Heart left ventricle (tissue), 16 donors: ENCODE results near the gene ANP32A. TPM values are rescaled to one million over a fixed set of nuclear protein-coding genes. Genes with fewer than 3 reads are reported as not detected.

Experiments used
- ATAC-seq, 4 donors: fragments of 200-7000 bp; cut with Tn5 transposase; one replicate each; pipeline ENCODE4 v1.9.1; 2020 to 2022; ENCODE audit warnings: moderate library complexity in 4 of 4, mild to moderate bottlenecking in 3 of 4, moderate number of reproducible peaks in 1 of 4
- DNase-seq, 5 donors: peaks; one replicate each; pipeline ENCODE4 v3.0.0-alpha.2; 2020
- H3K27ac ChIP-seq, 12 donors: fragments of 200-600 bp; sonication (generic) in 4 of 12; one replicate each; pipeline versions ENCODE4 v1.5.0 to v1.8.0; 2016 to 2022; ENCODE audit warnings: mild to moderate bottlenecking in 2 of 12
- H3K27me3 ChIP-seq, 9 donors: fragments of 200-600 bp; sonication (generic) in 2 of 9; one replicate each; pipeline versions ENCODE4 v1.5.1 to v1.8.0; 2016 to 2022; ENCODE audit warnings: mild to moderate bottlenecking in 3 of 9
- H3K36me3 ChIP-seq, 9 donors: fragments of 200-600 bp; sonication (generic) in 2 of 9; one replicate each; pipeline versions ENCODE4 v1.5.0 to v1.8.0; 2018 to 2022; ENCODE audit warnings: mild to moderate bottlenecking in 2 of 9
- H3K4me1 ChIP-seq, 12 donors: fragments of 200-600 bp; sonication (generic) in 4 of 12; one replicate each; pipeline versions ENCODE4 v1.5.0 to v1.8.0; 2016 to 2022; ENCODE audit warnings: mild to moderate bottlenecking in 3 of 12
- H3K4me3 ChIP-seq, 12 donors: fragments of 200-600 bp; sonication (generic) in 4 of 12; one replicate each; pipeline versions ENCODE4 v1.5.0 to v1.8.0; 2017 to 2022; ENCODE audit warnings: mild to moderate bottlenecking in 9 of 12, moderate library complexity in 4 of 12
- H3K9me3 ChIP-seq, 12 donors: fragments of 200-600 bp; sonication (generic) in 4 of 12; one replicate each; pipeline versions ENCODE4 v1.5.0 to v1.8.0; 2016 to 2022; ENCODE audit warnings: mild to moderate bottlenecking in 1 of 12
- CTCF ChIP-seq, 12 donors: fragments of 200-600 bp; sonication (generic) in 4 of 12; IDR thresholded peaks; one replicate each; pipeline versions ENCODE4 v1.5.0 to v1.8.0; 2018 to 2022; ENCODE audit warnings: antibody characterized with exemption in 12 of 12, mild to moderate bottlenecking in 5 of 12
- POLR2A ChIP-seq, 2 donors: fragments of 450-650 bp; IDR thresholded peaks; one replicate each; pipeline ENCODE4 v1.6.1; 2017; ENCODE audit warnings: antibody characterized with exemption in 2 of 2, mild to moderate bottlenecking in 2 of 2, moderate library complexity in 2 of 2
- WGBS, 4 donors: extraction: QIAGEN DNeasy Blood & Tissue Kit in 2 of 4; methylation state at CpG; one replicate each; pipeline versions ENCODE4 v1.1.5 to v1.1.7; 2013 to 2018; 5-methylcytosine and 5-hydroxymethylcytosine counted together
- intact Hi-C, 10 donors: fragments of 100-400 bp; cut with DNase I; formaldehyde crosslinking; loops; one replicate each; pipeline versions ENCODE4 v1.11.1 to v1.14.2; 2022
- polyA plus RNA-seq, 2 donors: library from polyadenylated mRNA; stranded (reverse); fragments of 200-250 nt; gene quantifications; one replicate each; pipeline ENCODE4 v1.2.3, GENCODE V29; 2013
- total RNA-seq, 9 donors: library from RNA; depleted of rRNA in 2 of 9; stranded (reverse); fragments of >200 nt in 2 of 9; fragmentation: NEBNext Ultra II Directional in 3 of 9; extraction: Animal tissue kit (Norgen Biotek cat#: 25700) in 3 of 9; gene quantifications; one replicate each; pipeline versions ENCODE4 v1.1.0 to v1.2.4, GENCODE V29; 2016 to 2023
- donor health status: ischemic (EF 13 %, LVEDD 7.1; RV severe dilation, severe dysfunction).
- donor health status: healthy with polysubstance abuse.
- donor health status: DM: no; HTN: yes; CAD: no.
- donor health status: DM: no; HTN: no; CAD: no.
- donor health status: ischemic (EF 25% LVEDD 6.9; RV normal size, moderate dysfunction).
- donor health status: ischemic (EF 25% LVEDD 5.7; RV mildly dilated, moderate dysfunction).
- donor health status: healthy.
- donor health status: DM: yes; HTN: yes; CAD: no.
- donor health status: ischemic (EF 35%, LVEDD 5.7; RV mildly dilated, moderate dysfunction).
- donor health status: nonischemic (EF 11% LVEDD 7.7; RV severe dilation, severe dysfunction).
- donor health status: DM: yes; HTN: yes; CAD: no.
- donor health status: PGD.
- donor health status: ischemic (EF 29% LVEDD 5.4; RV normal size, mild dysfunction).
- donor health status: nonischemic (EF 23%, LVEDD 6.1; RV moderate dilation, normal function).

ANP32A gene
- total and polyA plus RNA-seq, 11 donors, result 55.7 to 202 (median 142) TPM

DNA sequence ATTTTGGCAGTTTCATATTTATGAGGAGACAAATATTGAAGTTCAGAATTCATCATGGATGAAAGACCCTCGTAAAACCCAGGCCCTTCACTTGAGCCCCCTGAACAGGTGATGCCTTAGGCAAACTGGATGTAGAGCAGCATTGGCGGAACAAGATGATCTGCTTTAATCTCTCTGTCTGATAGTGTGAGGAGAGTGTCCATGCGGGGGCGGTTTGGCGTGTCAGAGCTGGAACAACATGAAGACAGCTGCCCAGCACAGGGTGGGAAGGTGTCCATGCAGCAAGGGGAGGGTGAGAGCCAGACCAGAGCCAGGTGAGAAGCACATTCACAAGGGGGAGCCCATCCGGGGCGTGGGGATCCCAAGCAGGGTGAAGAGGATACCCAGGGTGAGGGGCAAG, 31.8 kb upstream of the ANP32A start:
- Histone ChIP-seq H3K27ac (no peak overlapping the region), H3K27me3 (no peaks in the 10 kb centered on the region), H3K4me3 (no peak overlapping the region), H3K9me3 (peaks cover 0 to 17% (median 8%) of the 10 kb centered on the region in 12 donors), H3K4me1 (no peaks in the 10 kb centered on the region), H3K36me3 (no peaks in the 10 kb centered on the region)
- ATAC-seq, result no peak
- intact Hi-C loops, result no loop called here
- no peak for DNase-seq
- 88 to 93% (median 91%) methylated on average over 7 of the region's 7 CpGs for WGBS, 4 donors
- TF ChIP-seq CTCF (IDR thresholded peaks at IDR 0.05), result no peak

GRCh38 chr15:68851971-68852370, 31.3 kb upstream of the ANP32A start:
- Histone ChIP-seq H3K4me1 (no peaks in the 10 kb centered on the region), H3K36me3 (no peaks in the 10 kb centered on the region), H3K27me3 (no peaks in the 10 kb centered on the region), H3K9me3 (peaks cover 0 to 12% (median 3%) of the 10 kb centered on the region in 12 donors), H3K27ac (no peak overlapping the region), H3K4me3 (no peak overlapping the region)
- ATAC-seq, result no peak
- TF ChIP-seq CTCF (IDR thresholded peaks at IDR 0.05) (no peak), POLR2A (IDR thresholded peaks at IDR 0.05) (no peak)
- DNase-seq, result no peak
- 75 to 87% (median 81%) methylated on average over 2 of the region's 2 CpGs for WGBS, 4 donors
- intact Hi-C loops, result no loop called here

- intact Hi-C loops, result no loop called here
- Histone ChIP-seq H3K9me3 (no peaks in the 10 kb centered on the region), H3K27me3 (peaks cover 0 to 16% (median 4%) of the 10 kb centered on the region in 9 donors), H3K27ac (no peak overlapping the region), H3K4me3 (no peak overlapping the region), H3K36me3 (no peaks in the 10 kb centered on the region), H3K4me1 (no peaks in the 10 kb centered on the region)
- TF ChIP-seq POLR2A (IDR thresholded peaks at IDR 0.05), result no peak
- no peak for TF ChIP-seq CTCF (IDR thresholded peaks at IDR 0.05)
- no peak for ATAC-seq
- WGBS, 4 donors, result 34 to 50% (median 44%) methylated on average over 2 of the region's 2 CpGs
- no peak for DNase-seq
These were observed 28.8 kb upstream of the ANP32A start for GRCh38 chr15:68849497-68849896.

GRCh38 chr15:68846851-68847439, 26.2 kb upstream of the ANP32A start:
- no peak for ATAC-seq
- DNase-seq, result no peak
- intact Hi-C loops, result no loop called here
- Histone ChIP-seq H3K9me3 (no peaks in the 10 kb centered on the region), H3K36me3 (no peaks in the 10 kb centered on the region), H3K27ac (no peak overlapping the region), H3K4me1 (peaks cover 0 to 11% (median 2%) of the 10 kb centered on the region in 12 donors), H3K4me3 (no peak overlapping the region), H3K27me3 (peaks cover 0 to 41% (median 24%) of the 10 kb centered on the region in 9 donors)
- TF ChIP-seq CTCF (IDR thresholded peaks at IDR 0.05) (no peak), POLR2A (IDR thresholded peaks at IDR 0.05) (no peak)
- WGBS, 4 donors, result 92 to 98% (median 97%) methylated on average over 3 of the region's 3 CpGs
